Endothelial cell of umbilical vein (primary cell): ENCODE measurements around the gene OR9A2.

Experiments used
- EZH2 ChIP-seq: IDR thresholded peaks from 2 replicates; pipeline ENCODE4 v1.6.1; 2012; ENCODE audit warnings: borderline replicate concordance, low read depth, mild to moderate bottlenecking, moderate library complexity, low read length, inconsistent platforms; ENCODE audit not compliant: severe bottlenecking
- GATA2 ChIP-seq: IDR thresholded peaks from 2 replicates; pipeline ENCODE4 v1.7.0; 2011; ENCODE audit warnings: low read depth, mild to moderate bottlenecking, moderate library complexity, mixed read lengths, low read length; ENCODE audit not compliant: insufficient read length, insufficient read depth
- JUN ChIP-seq: IDR thresholded peaks from 2 replicates; pipeline ENCODE4 v1.6.1; 2011; ENCODE audit warnings: borderline replicate concordance, low read depth; ENCODE audit not compliant: insufficient read length, insufficient read depth
- MYC ChIP-seq: IDR thresholded peaks from one replicate; pipeline ENCODE4 v1.6.1; 2011; ENCODE audit warnings: mild to moderate bottlenecking, low read depth, low read length
- POLR2A ChIP-seq: IDR thresholded peaks from 2 replicates; pipeline ENCODE4 v1.6.1; 2012; ENCODE audit warnings: low read depth, mild to moderate bottlenecking, control low read depth, low read length
- POLR2AphosphoS5 ChIP-seq: IDR thresholded peaks from 2 replicates; pipeline ENCODE4 v1.6.1; 2012; ENCODE audit warnings: low read depth, mild to moderate bottlenecking, control low read depth, low read length, moderate library complexity; ENCODE audit not compliant: insufficient read depth
- TF ChIP-seq, protein P1 (sequence below), 2 donors: IDR thresholded peaks; 1 replicate in 1 of 2; 2 replicates in 1 of 2; pipeline ENCODE4 v1.5.1; 2011; ENCODE audit warnings: low read length in 2 of 2, mild to moderate bottlenecking in 2 of 2, moderate library complexity in 2 of 2, control low read depth in 1 of 2, inconsistent platforms in 1 of 2, low read depth in 1 of 2; ENCODE audit not compliant: insufficient read depth in 1 of 2; ENCODE audit errors: extremely low read depth in 1 of 2
- TF ChIP-seq, protein P2 (sequence below): IDR thresholded peaks from 2 replicates; pipeline ENCODE4 v1.6.1; 2011; ENCODE audit not compliant: insufficient read depth, insufficient read length

DNA sequence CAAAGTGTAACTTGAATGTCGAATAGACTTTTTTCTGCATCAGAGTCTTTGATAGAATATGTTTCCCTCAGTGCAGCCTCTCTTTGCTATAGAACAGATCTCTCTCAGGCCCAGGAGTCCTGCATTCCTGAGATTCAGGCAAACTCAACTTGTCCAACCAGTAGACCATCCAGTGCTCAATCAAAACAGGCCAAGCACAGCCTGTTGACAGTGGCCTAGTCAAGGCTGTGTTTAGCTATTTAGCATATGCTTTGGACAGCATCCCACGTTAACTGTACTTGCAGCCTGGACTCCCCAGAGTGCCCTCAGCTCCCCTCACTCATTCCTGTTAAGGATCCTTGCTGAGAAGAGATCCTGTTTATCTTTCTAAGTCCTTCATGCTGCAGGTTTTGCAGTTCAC is 41.5 kb upstream of the OR9A2 start:
- TF ChIP-seq, protein P1, sequence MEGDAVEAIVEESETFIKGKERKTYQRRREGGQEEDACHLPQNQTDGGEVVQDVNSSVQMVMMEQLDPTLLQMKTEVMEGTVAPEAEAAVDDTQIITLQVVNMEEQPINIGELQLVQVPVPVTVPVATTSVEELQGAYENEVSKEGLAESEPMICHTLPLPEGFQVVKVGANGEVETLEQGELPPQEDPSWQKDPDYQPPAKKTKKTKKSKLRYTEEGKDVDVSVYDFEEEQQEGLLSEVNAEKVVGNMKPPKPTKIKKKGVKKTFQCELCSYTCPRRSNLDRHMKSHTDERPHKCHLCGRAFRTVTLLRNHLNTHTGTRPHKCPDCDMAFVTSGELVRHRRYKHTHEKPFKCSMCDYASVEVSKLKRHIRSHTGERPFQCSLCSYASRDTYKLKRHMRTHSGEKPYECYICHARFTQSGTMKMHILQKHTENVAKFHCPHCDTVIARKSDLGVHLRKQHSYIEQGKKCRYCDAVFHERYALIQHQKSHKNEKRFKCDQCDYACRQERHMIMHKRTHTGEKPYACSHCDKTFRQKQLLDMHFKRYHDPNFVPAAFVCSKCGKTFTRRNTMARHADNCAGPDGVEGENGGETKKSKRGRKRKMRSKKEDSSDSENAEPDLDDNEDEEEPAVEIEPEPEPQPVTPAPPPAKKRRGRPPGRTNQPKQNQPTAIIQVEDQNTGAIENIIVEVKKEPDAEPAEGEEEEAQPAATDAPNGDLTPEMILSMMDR (IDR thresholded peaks at IDR 0.05; ENCODE audit: extremely low read depth in 1 of 2, insufficient read depth in 1 of 2, low read depth in 1 of 2, low read length in 2 of 2) = no peak
- TF ChIP-seq POLR2A = no peak
- TF ChIP-seq MYC = no peak
- no peak for TF ChIP-seq POLR2AphosphoS5
- TF ChIP-seq, protein P2, sequence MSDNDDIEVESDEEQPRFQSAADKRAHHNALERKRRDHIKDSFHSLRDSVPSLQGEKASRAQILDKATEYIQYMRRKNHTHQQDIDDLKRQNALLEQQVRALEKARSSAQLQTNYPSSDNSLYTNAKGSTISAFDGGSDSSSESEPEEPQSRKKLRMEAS = no peak
- no peak for TF ChIP-seq GATA2
- no peak for TF ChIP-seq EZH2
- TF ChIP-seq JUN = no peak
